ENCODE measurements around the gene SLC24A4.

- TF ChIP-seq CTCF (IDR thresholded peaks at IDR 0.05) (no peak), POLR2AphosphoS5 (IDR thresholded peaks at IDR 0.05) (no peak), POLR2A (IDR thresholded peaks at IDR 0.05) (no peak)
These were observed 1.2 kb downstream of the SLC24A4 start for GRCh38 chr14:92323916-92324818.

Data from upper lobe of left lung (tissue), 4 donors.